GM12878 (cell line): ENCODE measurements around the gene KRTAP17-1. TPM values are rescaled to one million over a fixed set of nuclear protein-coding genes. Genes with fewer than 3 reads are reported as not detected.

Experiments used
- polyA plus RNA-seq, 11 experiments: library from polyadenylated mRNA; depleted of rRNA in 4 of 11; unstranded in 6 of 11; stranded (reverse) in 5 of 11; fragments of >200 nt; fragmentation: Nextera tagmentation in 4 of 11; fragmentation: Illumina TruSeq in 1 of 11; extraction: Ambion mirVana in 4 of 11; extraction: Trizol in 1 of 11; gene quantifications; 1 replicate in 1 of 11; 2 replicates in 10 of 11; pipeline versions ENCODE4 v1.2.1 to v1.2.3, GENCODE V29; 2011 to 2016; ENCODE audit warnings: inconsistent platforms in 2 of 11, missing spikeins in 2 of 11, low read depth in 1 of 11
- total RNA-seq, 4 experiments: library from RNA; depleted of rRNA in 3 of 4; stranded (reverse); fragments of >200 nt in 3 of 4; fragmentation: Illumina TruSeq in 1 of 4; extraction: Trizol in 1 of 4; gene quantifications; 2 replicates each; pipeline versions ENCODE4 v1.2.1 to v1.2.3, GENCODE V29; 2013 to 2021
- TF ChIP-seq, protein P1 (sequence below): fragments of 450-650 bp; IDR thresholded peaks from 2 replicates; pipeline ENCODE4 v1.6.1; 2017; ENCODE audit warnings: antibody characterized with exemption, mild to moderate bottlenecking, moderate library complexity
- TF ChIP-seq, protein P2 (sequence below): fragments of 450-650 bp; IDR thresholded peaks from 2 replicates; pipeline ENCODE4 v1.6.1; 2018; ENCODE audit warnings: mild to moderate bottlenecking, low read depth, moderate library complexity; ENCODE audit not compliant: partially characterized antibody
- TF ChIP-seq, protein P3 (sequence below): IDR thresholded peaks from 2 replicates; pipeline ENCODE4 v1.6.1; 2011; ENCODE audit warnings: borderline replicate concordance, low read depth, mild to moderate bottlenecking, moderate library complexity, low read length; ENCODE audit not compliant: insufficient read depth, poor library complexity, severe bottlenecking

KRTAP17-1 gene
- total and polyA plus RNA-seq, 10 of the 15 experiments (the other 5 are each of a cell fraction or from before 2014, with no cell fraction given) = 0.16 to 5.7 (median 0.17) TPM; not detected in 7

DNA sequence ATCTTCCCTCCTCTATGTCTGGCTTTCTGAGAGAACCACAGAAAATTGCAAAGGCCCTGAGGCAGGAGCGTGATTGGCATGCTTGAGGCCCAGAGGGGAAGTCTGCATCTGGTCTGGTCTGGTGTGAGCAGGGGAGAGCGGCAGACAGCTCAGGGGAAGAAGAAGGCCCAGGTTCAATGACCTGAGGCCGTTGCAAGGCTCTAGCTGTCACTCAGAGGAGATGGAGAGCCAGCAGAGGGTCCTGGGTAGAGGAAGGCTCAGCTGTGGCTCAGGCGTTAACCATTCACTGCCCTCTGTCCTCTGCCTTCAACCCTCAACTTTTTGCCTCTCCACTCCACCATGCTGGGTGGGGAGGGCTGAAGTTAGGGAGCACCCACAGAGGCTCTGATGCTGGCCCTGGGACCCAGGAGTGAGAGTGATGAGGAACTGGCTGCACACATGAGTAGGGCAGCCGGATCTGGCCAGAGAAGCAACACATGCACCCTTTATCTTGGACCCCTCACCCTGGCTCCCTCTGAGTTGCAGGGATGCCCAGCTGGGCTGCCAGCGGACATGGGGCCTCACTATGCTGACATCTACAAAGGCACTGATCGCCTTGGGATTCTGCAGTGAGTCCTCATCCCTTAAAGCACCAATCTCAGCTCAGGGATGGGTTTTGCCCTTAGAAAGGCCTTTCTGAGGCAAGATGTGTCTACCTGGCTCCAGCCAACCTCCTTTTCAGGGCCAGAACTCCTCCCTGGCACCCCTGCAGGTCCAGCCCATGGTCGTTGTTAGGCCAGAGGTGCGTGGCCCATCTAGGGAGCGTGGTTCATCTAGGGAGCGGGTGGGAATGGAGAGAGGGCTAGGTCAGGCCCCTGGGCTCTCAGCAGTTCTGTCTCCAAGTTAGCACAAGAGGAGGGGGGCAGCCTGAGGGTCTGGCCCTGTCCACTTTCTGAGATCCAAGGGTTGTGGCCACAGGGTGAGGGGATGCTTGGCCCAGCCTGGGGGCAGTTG is 7.7 kb upstream of the KRTAP17-1 start (continued):
- TF ChIP-seq, protein P1, sequence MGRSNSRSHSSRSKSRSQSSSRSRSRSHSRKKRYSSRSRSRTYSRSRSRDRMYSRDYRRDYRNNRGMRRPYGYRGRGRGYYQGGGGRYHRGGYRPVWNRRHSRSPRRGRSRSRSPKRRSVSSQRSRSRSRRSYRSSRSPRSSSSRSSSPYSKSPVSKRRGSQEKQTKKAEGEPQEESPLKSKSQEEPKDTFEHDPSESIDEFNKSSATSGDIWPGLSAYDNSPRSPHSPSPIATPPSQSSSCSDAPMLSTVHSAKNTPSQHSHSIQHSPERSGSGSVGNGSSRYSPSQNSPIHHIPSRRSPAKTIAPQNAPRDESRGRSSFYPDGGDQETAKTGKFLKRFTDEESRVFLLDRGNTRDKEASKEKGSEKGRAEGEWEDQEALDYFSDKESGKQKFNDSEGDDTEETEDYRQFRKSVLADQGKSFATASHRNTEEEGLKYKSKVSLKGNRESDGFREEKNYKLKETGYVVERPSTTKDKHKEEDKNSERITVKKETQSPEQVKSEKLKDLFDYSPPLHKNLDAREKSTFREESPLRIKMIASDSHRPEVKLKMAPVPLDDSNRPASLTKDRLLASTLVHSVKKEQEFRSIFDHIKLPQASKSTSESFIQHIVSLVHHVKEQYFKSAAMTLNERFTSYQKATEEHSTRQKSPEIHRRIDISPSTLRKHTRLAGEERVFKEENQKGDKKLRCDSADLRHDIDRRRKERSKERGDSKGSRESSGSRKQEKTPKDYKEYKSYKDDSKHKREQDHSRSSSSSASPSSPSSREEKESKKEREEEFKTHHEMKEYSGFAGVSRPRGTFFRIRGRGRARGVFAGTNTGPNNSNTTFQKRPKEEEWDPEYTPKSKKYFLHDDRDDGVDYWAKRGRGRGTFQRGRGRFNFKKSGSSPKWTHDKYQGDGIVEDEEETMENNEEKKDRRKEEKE = no peak
- TF ChIP-seq, protein P2, sequence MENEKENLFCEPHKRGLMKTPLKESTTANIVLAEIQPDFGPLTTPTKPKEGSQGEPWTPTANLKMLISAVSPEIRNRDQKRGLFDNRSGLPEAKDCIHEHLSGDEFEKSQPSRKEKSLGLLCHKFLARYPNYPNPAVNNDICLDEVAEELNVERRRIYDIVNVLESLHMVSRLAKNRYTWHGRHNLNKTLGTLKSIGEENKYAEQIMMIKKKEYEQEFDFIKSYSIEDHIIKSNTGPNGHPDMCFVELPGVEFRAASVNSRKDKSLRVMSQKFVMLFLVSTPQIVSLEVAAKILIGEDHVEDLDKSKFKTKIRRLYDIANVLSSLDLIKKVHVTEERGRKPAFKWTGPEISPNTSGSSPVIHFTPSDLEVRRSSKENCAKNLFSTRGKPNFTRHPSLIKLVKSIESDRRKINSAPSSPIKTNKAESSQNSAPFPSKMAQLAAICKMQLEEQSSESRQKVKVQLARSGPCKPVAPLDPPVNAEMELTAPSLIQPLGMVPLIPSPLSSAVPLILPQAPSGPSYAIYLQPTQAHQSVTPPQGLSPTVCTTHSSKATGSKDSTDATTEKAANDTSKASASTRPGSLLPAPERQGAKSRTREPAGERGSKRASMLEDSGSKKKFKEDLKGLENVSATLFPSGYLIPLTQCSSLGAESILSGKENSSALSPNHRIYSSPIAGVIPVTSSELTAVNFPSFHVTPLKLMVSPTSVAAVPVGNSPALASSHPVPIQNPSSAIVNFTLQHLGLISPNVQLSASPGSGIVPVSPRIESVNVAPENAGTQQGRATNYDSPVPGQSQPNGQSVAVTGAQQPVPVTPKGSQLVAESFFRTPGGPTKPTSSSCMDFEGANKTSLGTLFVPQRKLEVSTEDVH = no peak
- TF ChIP-seq, protein P3, sequence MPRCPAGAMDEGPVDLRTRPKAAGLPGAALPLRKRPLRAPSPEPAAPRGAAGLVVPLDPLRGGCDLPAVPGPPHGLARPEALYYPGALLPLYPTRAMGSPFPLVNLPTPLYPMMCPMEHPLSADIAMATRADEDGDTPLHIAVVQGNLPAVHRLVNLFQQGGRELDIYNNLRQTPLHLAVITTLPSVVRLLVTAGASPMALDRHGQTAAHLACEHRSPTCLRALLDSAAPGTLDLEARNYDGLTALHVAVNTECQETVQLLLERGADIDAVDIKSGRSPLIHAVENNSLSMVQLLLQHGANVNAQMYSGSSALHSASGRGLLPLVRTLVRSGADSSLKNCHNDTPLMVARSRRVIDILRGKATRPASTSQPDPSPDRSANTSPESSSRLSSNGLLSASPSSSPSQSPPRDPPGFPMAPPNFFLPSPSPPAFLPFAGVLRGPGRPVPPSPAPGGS = no peak
